SW 1271 (cell line): Measurements from ENCODE around the gene SRP19.
"Not testable (repeated sequence)": the region's sequence is repeated elsewhere in the genome, so short reads cannot be mapped to it uniquely, and the experiment has no call there.

Source experiments
- DNase-seq, 2 experiments: peaks; one replicate each; lab custom pipeline; 2025; lab: John Stamatoyannopoulos, UW

The SRP19 gene

GRCh38 chr5:112870966-112871365 is 9.9 kb downstream of the SRP19 start:
- DNase-seq = no peak

- no peak for DNase-seq
Observed at GRCh38 chr5:112876362-112876761, 15.3 kb downstream of the SRP19 start.

- no peak for DNase-seq
Observed at GRCh38 chr5:112878101-112878500, 17.0 kb downstream of the SRP19 start.

- DNase-seq = no peak
Observed at GRCh38 chr5:112878760-112879159, 17.7 kb downstream of the SRP19 start.

- DNase-seq = no peak
Observed at GRCh38 chr5:112880219-112880964, 19.3 kb downstream of the SRP19 start.

- DNase-seq = no peak
Observed at GRCh38 chr5:112883192-112883591, 22.1 kb downstream of the SRP19 start.

GRCh38 chr5:112885001-112885400 is 23.9 kb downstream of the SRP19 start:
- no peak for DNase-seq

- no peak for DNase-seq
Observed at GRCh38 chr5:112886975-112887374, 25.9 kb downstream of the SRP19 start.

- DNase-seq = not testable (repeated sequence)
Observed at GRCh38 chr5:112892066-112892465, 31.0 kb downstream of the SRP19 start.

- no peak for DNase-seq
Observed at GRCh38 chr5:112892776-112893175, 31.7 kb downstream of the SRP19 start.

GRCh38 chr5:112895682-112896081 is 34.6 kb downstream of the SRP19 start:
- DNase-seq = no peak

GRCh38 chr5:112902561-112902960 is 41.5 kb downstream of the SRP19 start:
- DNase-seq = no peak

GRCh38 chr5:112904996-112905395 is 43.9 kb downstream of the SRP19 start:
- not testable (repeated sequence) for DNase-seq

- no peak for DNase-seq
Observed at GRCh38 chr5:112906637-112907036, 45.5 kb downstream of the SRP19 start.

GRCh38 chr5:112907166-112907631 is 46.1 kb downstream of the SRP19 start:
- no peak for DNase-seq

- DNase-seq = no peak
Observed at GRCh38 chr5:112908854-112909253, 47.8 kb downstream of the SRP19 start.

GRCh38 chr5:112910529-112910928 is 49.4 kb downstream of the SRP19 start:
- DNase-seq = no peak

GRCh38 chr5:112914584-112914983 is 53.5 kb downstream of the SRP19 start:
- DNase-seq = no peak

- no peak for DNase-seq
Observed at GRCh38 chr5:112915831-112916230, 54.7 kb downstream of the SRP19 start.

GRCh38 chr5:112917453-112917995 is 56.4 kb downstream of the SRP19 start:
- no peak for DNase-seq

GRCh38 chr5:112918136-112918535 is 57.0 kb downstream of the SRP19 start:
- DNase-seq = no peak

- no peak for DNase-seq
Observed at GRCh38 chr5:112918679-112919078, 57.6 kb downstream of the SRP19 start.
